H1 (cell line): ENCODE results near the gene TTF1. TPM values are rescaled to one million over a fixed set of nuclear protein-coding genes. Genes with fewer than 3 reads are reported as not detected.
A peak's percentile ranks its signal among the peaks of the same experiment; 100 is the strongest.

Experiments
- CTCF ChIA-PET: fragments of 300-600 bp; sonication (Branson Sonifier 250); formaldehyde crosslinking; loops from one replicate; lab custom pipeline; 2021; ENCODE audit not compliant: partially characterized antibody; lab: Charles Lee
- POLR2A ChIA-PET: fragments of 300-600 bp; sonication (Branson Sonifier 250); formaldehyde crosslinking; loops from one replicate; lab custom pipeline; 2021; ENCODE audit warnings: inconsistent platforms; ENCODE audit not compliant: partially characterized antibody; lab: Charles Lee
- DNase-seq, 2 experiments: peaks; one replicate each; pipeline versions ENCODE4 v3.0.0 to v3.0.0-alpha.2; 2010 to 2022; ENCODE audit warnings: low spot score in 2 of 2, low read depth in 1 of 2, mixed read lengths in 1 of 2
- FAIRE-seq: peaks from 2 replicates; lab custom pipeline; 2011; peaks lifted over from hg19 to GRCh38; lab: Jason Lieb, UNC
- H2AFZ ChIP-seq: 2 replicates; pipeline ENCODE4 v1.8.1; 2012; ENCODE audit warnings: low read length, inconsistent platforms
- H2AK5ac ChIP-seq: 2 replicates; pipeline ENCODE4 v1.6.1; 2013; ENCODE audit warnings: low read depth, low read length
- H2BK120ac ChIP-seq: replicated peaks from 2 replicates; pipeline ENCODE3; 2013; ENCODE audit warnings: low read depth, low read length, inconsistent platforms
- H2BK12ac ChIP-seq: 2 replicates; pipeline ENCODE4 v1.6.1; 2013; ENCODE audit warnings: low read depth, low read length
- H2BK15ac ChIP-seq: 2 replicates; pipeline ENCODE4 v1.6.1; 2013; ENCODE audit warnings: low read length
- H2BK20ac ChIP-seq: 2 replicates; pipeline ENCODE4 v1.6.1; 2013; ENCODE audit warnings: low read length
- H2BK5ac ChIP-seq: 2 replicates; pipeline ENCODE4 v1.6.1; 2013; ENCODE audit warnings: low read depth, low read length
- H3K14ac ChIP-seq: 2 replicates; pipeline ENCODE4 v1.6.1; 2013; ENCODE audit warnings: inconsistent platforms; ENCODE audit not compliant: insufficient read length
- H3K18ac ChIP-seq: 2 replicates; pipeline ENCODE4 v1.6.1; 2013; ENCODE audit warnings: low read length; ENCODE audit errors: extremely low read depth
- H3K23ac ChIP-seq: 2 replicates; pipeline ENCODE4 v1.6.1; 2013; ENCODE audit warnings: inconsistent platforms; ENCODE audit not compliant: insufficient read length
- H3K23me2 ChIP-seq: 2 replicates; pipeline ENCODE4 v1.6.1; 2013; ENCODE audit warnings: low read depth, low read length
- H3K27ac ChIP-seq: 2 replicates; pipeline ENCODE4 v1.6.1; 2011; ENCODE audit warnings: low read depth, low read length, inconsistent platforms
- H3K27me3 ChIP-seq, 4 experiments: replicated peaks in 1 of 4; 1 replicate in 1 of 4; 2 replicates in 3 of 4; pipeline versions ENCODE4 v1.6.1 to v1.8.1; 2011 to 2013; ENCODE audit warnings: low read length in 3 of 4, mild to moderate bottlenecking in 3 of 4, inconsistent platforms in 2 of 4, mixed read lengths in 2 of 4, moderate library complexity in 1 of 4; ENCODE audit not compliant: control insufficient read depth in 3 of 4, insufficient read depth in 3 of 4; ENCODE audit errors: extremely low read depth in 1 of 4
- H3K36me3 ChIP-seq, 4 experiments: 2 replicates each; pipeline versions ENCODE4 v1.6.1 to v1.8.1; 2011 to 2013; ENCODE audit warnings: mild to moderate bottlenecking in 4 of 4, low read length in 3 of 4, moderate library complexity in 2 of 4, control low read depth in 1 of 4, inconsistent platforms in 1 of 4; ENCODE audit not compliant: insufficient read depth in 4 of 4, control insufficient read depth in 2 of 4
- H3K4ac ChIP-seq: replicated peaks from 2 replicates; pipeline ENCODE3; 2013; ENCODE audit warnings: low read length, low read depth, mixed read lengths, inconsistent platforms; ENCODE audit not compliant: insufficient read length
- H3K4me1 ChIP-seq, 4 experiments: replicated peaks in 1 of 4; 1 replicate in 1 of 4; 2 replicates in 3 of 4; pipeline versions ENCODE4 v1.6.1 to v1.8.1; 2011 to 2013; ENCODE audit warnings: low read length in 3 of 4, inconsistent platforms in 2 of 4, mixed read lengths in 1 of 4; ENCODE audit not compliant: insufficient read depth in 4 of 4, control insufficient read depth in 3 of 4
- H3K4me2 ChIP-seq, 2 experiments: 2 replicates each; pipeline versions ENCODE4 v1.6.1 to v1.8.1; 2011 to 2013; ENCODE audit warnings: low read depth in 2 of 2, low read length in 2 of 2, control low read depth in 1 of 2, inconsistent platforms in 1 of 2, mild to moderate bottlenecking in 1 of 2; ENCODE audit not compliant: insufficient read depth in 1 of 2
- H3K4me3 ChIP-seq, 4 experiments: fragments of 200-600, 300-600 bp in 1 of 4; sonication (generic), shearing (Covaris generic), sonication (Bioruptor Twin) in 1 of 4; 2 replicates each; pipeline versions ENCODE4 v1.5.1 to v1.8.1; 2011 to 2016; ENCODE audit warnings: low read length in 4 of 4, low read depth in 3 of 4, control low read depth in 2 of 4, inconsistent platforms in 2 of 4, mild to moderate bottlenecking in 2 of 4, mixed read lengths in 1 of 4, moderate library complexity in 1 of 4; ENCODE audit not compliant: insufficient read depth in 2 of 4; ENCODE audit errors: extremely low read depth in 1 of 4
- H3K56ac ChIP-seq: replicated peaks from 2 replicates; pipeline ENCODE3; 2013; ENCODE audit warnings: low read depth, mild to moderate bottlenecking, mixed read lengths, low read length, inconsistent platforms; ENCODE audit not compliant: insufficient read length
- H3K79me1 ChIP-seq: 2 replicates; pipeline ENCODE4 v1.6.1; 2013; ENCODE audit warnings: low read depth, low read length, control low read depth
- H3K79me2 ChIP-seq, 2 experiments: 2 replicates each; pipeline versions ENCODE4 v1.6.1 to v1.8.1; 2012 to 2013; ENCODE audit warnings: low read length in 2 of 2, mild to moderate bottlenecking in 2 of 2, inconsistent platforms in 1 of 2; ENCODE audit not compliant: insufficient read depth in 2 of 2, control insufficient read depth in 1 of 2
- H3K9ac ChIP-seq, 4 experiments: replicated peaks in 1 of 4; 1 replicate in 1 of 4; 2 replicates in 3 of 4; pipeline versions ENCODE4 v1.6.1 to v1.8.1; 2011 to 2013; ENCODE audit warnings: low read depth in 3 of 4, low read length in 3 of 4, control low read depth in 2 of 4, mild to moderate bottlenecking in 2 of 4, moderate library complexity in 2 of 4, inconsistent platforms in 1 of 4; ENCODE audit errors: extremely low read depth in 1 of 4
- H3K9me3 ChIP-seq, 2 experiments: 2 replicates each; pipeline versions ENCODE4 v1.6.1 to v1.8.1; 2012 to 2013; ENCODE audit warnings: mild to moderate bottlenecking in 2 of 2, moderate library complexity in 2 of 2, control low read depth in 1 of 2, inconsistent platforms in 1 of 2, low read depth in 1 of 2, low read length in 1 of 2, mixed read lengths in 1 of 2; ENCODE audit not compliant: insufficient read depth in 2 of 2
- H4K20me1 ChIP-seq, 2 experiments: replicated peaks in 1 of 2; 2 replicates each; pipeline versions ENCODE3 to v1.8.1; 2011 to 2013; ENCODE audit warnings: inconsistent platforms in 2 of 2, low read length in 2 of 2, mild to moderate bottlenecking in 1 of 2; ENCODE audit not compliant: insufficient read depth in 2 of 2, control insufficient read depth in 1 of 2
- H4K5ac ChIP-seq: 2 replicates; pipeline ENCODE4 v1.6.1; 2013; ENCODE audit warnings: low read length, low read depth, mixed read lengths, inconsistent platforms; ENCODE audit not compliant: insufficient read length
- H4K8ac ChIP-seq: 2 replicates; pipeline ENCODE4 v1.8.0; 2013; ENCODE audit warnings: mild to moderate bottlenecking, moderate library complexity, low read length, inconsistent platforms; ENCODE audit not compliant: insufficient read depth; ENCODE audit errors: extremely low read depth
- H4K91ac ChIP-seq: replicated peaks from 2 replicates; pipeline ENCODE3; 2013; ENCODE audit warnings: low read length, mixed read lengths, inconsistent platforms; ENCODE audit not compliant: insufficient read length
- ATF3 ChIP-seq: IDR thresholded peaks from 2 replicates; pipeline ENCODE4 v1.6.1; 2011; ENCODE audit warnings: low read depth, mild to moderate bottlenecking, low read length; ENCODE audit not compliant: insufficient read depth
- JUND ChIP-seq: IDR thresholded peaks from 2 replicates; pipeline ENCODE4 v1.6.1; 2011; ENCODE audit warnings: mild to moderate bottlenecking, improper control_type of control experiment, low read length
- KDM1A ChIP-seq: fragments of 200-600, 300-600 bp; sonication (generic); IDR thresholded peaks from 2 replicates; pipeline ENCODE4 v1.7.1; 2016; ENCODE audit warnings: mild to moderate bottlenecking, low read length, borderline replicate concordance
- NANOG ChIP-seq: IDR thresholded peaks from 2 replicates; pipeline ENCODE4 v1.6.1; 2011; ENCODE audit warnings: low read length, low read depth, mild to moderate bottlenecking, inconsistent platforms; ENCODE audit not compliant: insufficient read depth, poor library complexity, severe bottlenecking
- PHF8 ChIP-seq: fragments of 200-600 bp; sonication (generic); conservative IDR thresholded peaks from 2 replicates; pipeline ENCODE4 v1.7.1; 2012; ENCODE audit warnings: low read depth, mild to moderate bottlenecking, inconsistent platforms, low read length, moderate library complexity
- RAD21 ChIP-seq, 2 experiments: IDR thresholded peaks in 1 of 2; conservative IDR thresholded peaks in 1 of 2; 2 replicates each; pipeline ENCODE4 v1.6.1; 2011; ENCODE audit warnings: low read depth in 2 of 2, low read length in 2 of 2, improper control_type of control experiment in 1 of 2, inconsistent platforms in 1 of 2, mild to moderate bottlenecking in 1 of 2, moderate library complexity in 1 of 2
- RFX5 ChIP-seq: IDR thresholded peaks from 2 replicates; pipeline ENCODE4 v1.6.1; 2011; ENCODE audit warnings: low read depth, low read length, improper control_type of control experiment, borderline replicate concordance
- RXRA ChIP-seq: IDR thresholded peaks from 2 replicates; pipeline ENCODE4 v1.6.1; 2011; ENCODE audit warnings: low read depth, mild to moderate bottlenecking, low read length, moderate library complexity; ENCODE audit not compliant: insufficient read depth
- WGBS, 2 experiments: shearing (Covaris generic) in 1 of 2; methylation state at CpG; one replicate each; pipeline versions ENCODE4 v1.1.6 to v1.1.7; 2013 to 2015; ENCODE audit warnings: low lambda C conversion rate in 2 of 2, mixed read lengths in 2 of 2, inconsistent platforms in 1 of 2, low coverage in 1 of 2, missing lambda C conversion rate in 1 of 2; ENCODE audit not compliant: insufficient replicate concordance in 2 of 2, insufficient coverage in 1 of 2, insufficient read length in 1 of 2; ENCODE audit errors: extremely low coverage in 1 of 2, missing lambda C conversion rate in 1 of 2; 5-methylcytosine and 5-hydroxymethylcytosine counted together
- polyA plus RNA-seq, 7 experiments: library from polyadenylated mRNA; depleted of rRNA in 3 of 7; stranded (reverse) in 5 of 7; unstranded in 2 of 7; fragments of >200 nt in 5 of 7; fragments of 200-250 nt in 2 of 7; gene quantifications; 1 replicate in 5 of 7; 2 replicates in 1 of 7; 4 replicates in 1 of 7; pipeline versions ENCODE4 v1.2.1 to v1.2.3, GENCODE V29; 2011 to 2013; ENCODE audit warnings: missing spikeins in 2 of 7, mixed read lengths in 2 of 7
- total RNA-seq: library from RNA; stranded (reverse); fragmentation: NEBNext Ultra II Directional; extraction: Animal tissue kit (Norgen Biotek cat#: 25700); gene quantifications from 2 replicates; pipeline ENCODE4 v1.2.1, GENCODE V29; 2021

The TTF1 gene
- total and polyA plus RNA-seq, 2 of the 8 experiments (the other 6 are each of a cell fraction or from before 2014, with no cell fraction given): 7.8 to 22.2 TPM

- H2AK5ac ChIP-seq: no peak overlapping the region
- H4K20me1 ChIP-seq: no peaks in the 10 kb centered on the region
- CTCF ChIA-PET: interaction anchor here (1.1 to 2.8 kb wide), 5 partner anchors 9 to 153 kb away, joined by 3 to 11 read pairs (median 4); no protein-coding TSS in a partner anchor
Observed at GRCh38 chr9:132423503-132423902, 16.9 kb upstream of the TTF1 start.

More at GRCh38 chr9:132423503-132423902, 16.9 kb upstream of the TTF1 start:
- Histone ChIP-seq H3K9me3 (no peaks in the 10 kb centered on the region), H3K23ac (no peak overlapping the region), H3K56ac (no peak overlapping the region), H3K4me3 (no peak overlapping the region), H3K14ac (no peak overlapping the region), H4K91ac (no peak overlapping the region), H3K18ac (no peak overlapping the region), H3K23me2 (no peaks in the 10 kb centered on the region), H3K4me1 (peaks cover 4 to 16% (median 13%) of the 10 kb centered on the region in 4 experiments; a peak in 6 of 7 replicates), H3K4ac (no peak overlapping the region), H2BK5ac (no peak overlapping the region), H3K4me2 (no peak overlapping the region), H2BK15ac (0 out of 2 replicates have a peak overlapping the region, but pooled peaks have one; percentile 21), H4K8ac (no peak overlapping the region), H2AFZ (no peak overlapping the region), H3K27me3 (peaks cover 0 to 10% (median 2%) of the 10 kb centered on the region in 4 experiments; a peak in 5 of 7 replicates), H2BK20ac (no peak overlapping the region), H3K9ac (no peak overlapping the region), H3K27ac (no peak overlapping the region), H3K79me2 (no peaks in the 10 kb centered on the region), H2BK12ac (no peak overlapping the region), H3K36me3 (no peaks in the 10 kb centered on the region)
- DNase-seq: no peak
- WGBS, 2 experiments: 91% methylated on average over 5 of the region's 5 CpGs; no CpG with 5 or more reads in 1 of the 2 experiments
- POLR2A ChIA-PET: interaction anchor here (0.6 kb wide), 1 partner anchor 9 kb away, joined by 3 read pairs; no protein-coding TSS in a partner anchor
- FAIRE-seq: no peak
- TF ChIP-seq KDM1A (no peak), PHF8 (no peak), RAD21 (IDR thresholded peaks at IDR 0.05 in 1 of 2, conservative IDR thresholded peaks at IDR 0.05 in 1 of 2; ENCODE audit: low read depth in 2 of 2, low read length in 2 of 2) (no peak), NANOG (no peak), RXRA (no peak), JUND (no peak), RFX5 (no peak), ATF3 (no peak)
- TF ChIP-seq, all 59 proteins: peak for 0
- no peak overlapping the region for H4K5ac ChIP-seq
- H2BK120ac ChIP-seq: no peak overlapping the region
- H3K79me1 ChIP-seq: no peaks in the 10 kb centered on the region
